ENCODE results near the gene ITPKA. TPM values are rescaled to one million over a fixed set of nuclear protein-coding genes. Genes with fewer than 3 reads are reported as not detected.

The ITPKA gene
- total RNA-seq, 1 donor from 2014 or later, result 0.16 TPM

GRCh38 chr15:41511899-41512369 is 18.3 kb downstream of the ITPKA start:
- peak; percentile 14 for ATAC-seq

GRCh38 chr15:41512512-41512939 is 18.9 kb downstream of the ITPKA start:
- no peak for ATAC-seq

DNA sequence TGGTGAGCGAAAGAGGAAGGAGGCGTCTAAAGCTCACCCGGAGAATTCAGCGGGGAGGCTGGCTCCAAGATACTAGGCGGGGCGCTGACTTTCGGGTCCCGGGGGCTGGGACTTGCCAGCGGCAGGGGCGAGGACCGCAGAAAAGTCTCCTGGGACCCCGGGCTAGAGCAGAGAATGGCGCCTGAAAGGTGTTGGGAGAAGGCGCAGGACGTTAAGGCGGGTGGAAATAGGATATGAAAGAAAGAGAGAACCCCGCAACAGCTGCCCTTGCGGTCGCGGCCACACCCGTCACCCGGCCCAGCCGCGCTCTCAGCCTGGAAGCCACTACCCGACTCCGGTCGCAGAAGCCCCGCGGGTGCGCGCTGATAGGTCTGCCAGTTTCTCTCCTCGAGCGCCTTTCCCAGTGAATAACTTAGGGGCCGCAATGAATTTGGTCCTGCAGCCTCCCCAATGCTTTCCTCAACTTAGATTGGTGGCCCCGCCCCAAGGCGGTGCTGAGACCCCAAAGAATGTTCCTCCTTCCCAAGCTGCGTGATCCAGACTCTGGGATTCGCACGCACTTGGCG is 19.3 kb downstream of the ITPKA start:
- no peak for ATAC-seq

GRCh38 chr15:41513506-41514227 is 20.0 kb downstream of the ITPKA start, which contains the start of gene LTK:
Gene LTK (minus strand): TSS chr15:41513827. CDS start chr15:41513709, 118 bp downstream.
- ATAC-seq, result peak; percentile 30

DNA sequence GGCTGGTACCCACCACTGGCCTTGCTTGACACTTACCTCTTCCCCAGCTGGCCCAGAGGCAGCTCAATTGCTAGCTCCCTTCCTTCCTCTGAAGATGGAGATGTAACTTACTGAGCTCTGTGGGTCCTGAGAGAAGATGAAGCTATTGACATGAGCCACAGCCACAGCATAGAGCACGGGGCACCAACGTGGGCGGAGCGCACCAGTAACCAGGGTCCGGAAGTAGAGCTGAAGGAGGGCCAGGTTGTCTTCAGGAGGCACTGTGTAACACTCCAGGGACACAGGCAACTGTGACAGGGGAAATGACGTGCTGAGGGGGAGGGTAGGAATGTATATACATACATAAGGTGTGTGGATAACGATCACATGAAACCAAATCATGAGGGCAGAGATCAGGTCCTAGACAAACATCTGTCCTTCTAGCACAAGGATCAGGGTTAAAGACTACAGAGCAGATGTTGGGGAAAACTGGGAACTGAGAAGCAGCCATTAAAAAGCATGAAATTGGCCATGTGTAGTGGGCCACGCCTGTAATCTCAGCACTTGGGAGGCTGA is 24.3 kb downstream of the ITPKA start:
- ATAC-seq, result no peak

DNA sequence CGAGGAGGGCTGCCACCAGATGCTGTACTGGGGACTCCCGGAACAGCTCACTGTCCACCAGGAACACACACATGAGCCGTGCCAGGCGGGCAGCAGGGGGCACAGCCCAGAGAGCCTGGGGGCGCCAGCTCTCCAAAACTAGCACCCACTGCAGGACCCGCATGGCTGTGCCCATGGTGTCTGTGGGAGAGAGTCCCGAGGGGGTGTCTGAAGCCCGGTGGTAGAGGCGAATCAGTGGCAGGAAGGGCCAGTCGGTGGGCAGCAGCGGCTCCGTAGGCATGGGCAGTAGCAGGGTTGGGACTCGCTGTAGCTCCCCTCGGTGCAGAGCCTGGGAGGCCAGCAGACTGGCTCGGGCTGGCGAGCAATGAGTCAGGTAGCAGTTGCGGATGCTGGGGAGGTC is 27.0 kb downstream of the ITPKA start:
- no peak for ATAC-seq

GRCh38 chr15:41521614-41522013 is 27.9 kb downstream of the ITPKA start:
- ATAC-seq, result no peak

GRCh38 chr15:41523097-41523496 is 29.4 kb downstream of the ITPKA start:
- ATAC-seq, result no peak

GRCh38 chr15:41530363-41530956 is 36.8 kb downstream of the ITPKA start:
- no peak for ATAC-seq

DNA sequence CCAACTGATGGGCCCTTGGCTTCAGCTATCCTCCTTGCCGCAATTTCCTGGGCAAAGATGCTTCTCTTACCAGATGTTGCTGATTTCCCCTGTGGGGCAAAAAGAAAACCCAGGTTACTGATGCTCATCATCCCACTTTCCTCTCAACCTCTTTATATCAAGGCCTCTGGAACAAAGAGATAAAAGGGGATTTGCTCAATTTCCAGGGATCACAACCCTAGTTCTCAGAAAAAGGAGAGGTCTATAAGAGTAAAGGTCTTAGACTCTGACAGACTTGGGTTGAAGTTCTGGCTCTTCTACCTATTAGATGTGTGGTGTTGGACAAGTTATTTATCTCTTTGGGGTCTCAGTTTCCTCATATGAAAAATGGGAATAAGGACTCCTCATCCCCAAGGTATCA is 41.9 kb downstream of the ITPKA start:
- ATAC-seq, result no peak

- no peak for ATAC-seq
These were observed 43.2 kb downstream of the ITPKA start for GRCh38 chr15:41536866-41537265.

DNA sequence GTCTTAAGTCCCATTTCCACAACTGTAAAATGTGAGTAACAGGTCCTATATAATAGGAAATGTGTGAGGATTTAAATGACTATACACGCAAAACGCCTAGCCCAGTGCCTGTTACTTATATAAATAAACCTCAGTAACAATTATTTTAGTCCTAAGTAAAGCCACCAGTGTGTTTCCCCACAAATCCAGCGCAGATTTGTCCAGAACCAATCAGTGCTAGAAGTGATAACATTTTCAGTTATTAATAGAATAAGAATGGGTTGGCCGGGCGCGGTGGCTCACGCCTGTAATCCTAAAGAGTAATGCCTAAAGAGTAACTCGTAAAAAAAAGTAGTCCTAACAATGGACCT is 49.8 kb downstream of the ITPKA start:
- no peak for ATAC-seq

- peak; percentile 25 for ATAC-seq
These were observed 51.0 kb downstream of the ITPKA start for GRCh38 chr15:41544650-41545015.

DNA sequence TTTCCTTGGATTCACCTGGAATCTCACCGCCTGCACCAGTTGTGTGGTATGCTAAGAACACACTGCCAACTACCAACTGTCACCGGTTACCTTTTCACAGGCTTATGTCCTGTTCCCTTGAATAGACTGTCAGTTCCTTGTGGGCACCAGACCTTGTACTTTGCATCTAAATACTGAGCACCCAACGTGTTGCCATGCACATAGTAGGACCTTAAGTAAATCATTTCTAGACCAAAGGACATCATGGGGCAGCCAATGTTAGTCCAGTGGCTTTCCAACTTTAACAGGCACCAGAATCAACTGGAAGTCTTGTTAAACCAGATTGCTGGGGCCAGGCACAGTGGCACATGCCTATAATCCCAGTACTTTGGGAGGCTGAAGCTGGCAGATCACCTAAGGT is 51.5 kb downstream of the ITPKA start:
- no peak for ATAC-seq

GRCh38 chr15:41546851-41547786 is 53.4 kb downstream of the ITPKA start:
- ATAC-seq, result peak; percentile 59

- ATAC-seq, result no peak
These were observed 56.5 kb downstream of the ITPKA start for GRCh38 chr15:41550066-41550775.

Other genes with a start within 250 kb of the ITPKA start
- 6.4 TPM for gene OIP5, start 161.3 kb upstream of the ITPKA start, total RNA-seq
- gene NUSAP1, start 161.0 kb upstream of the ITPKA start, total RNA-seq, result 39.1 TPM
- 13.3 TPM for gene NDUFAF1, start 91.4 kb upstream of the ITPKA start, total RNA-seq
- gene RTF1, start 76.8 kb upstream of the ITPKA start, total RNA-seq, result 21.4 TPM
- 0.12 TPM for gene LTK, start 20.0 kb downstream of the ITPKA start, total RNA-seq
- gene RPAP1, start 50.4 kb downstream of the ITPKA start, total RNA-seq, result 25.5 TPM
- gene TYRO3, start 65.3 kb downstream of the ITPKA start, total RNA-seq, result 13.4 TPM
- gene MGA, start 166.5 kb downstream of the ITPKA start, total RNA-seq, result 18.2 TPM